HG03097 (cell line): ENCODE measurements around the gene RAP1GAP2.
"Not testable (repeated sequence)": the region's sequence is repeated elsewhere in the genome, so short reads cannot be mapped to it uniquely, and the experiment has no call there.

ENCODE experiments used
- ATAC-seq: cut with Tn5 transposase; IDR thresholded peaks from one replicate; pipeline ENCODE4 v1.9.1; 2021; ENCODE audit not compliant: unreplicated experiment, low FRiP score

Gene RAP1GAP2

DNA sequence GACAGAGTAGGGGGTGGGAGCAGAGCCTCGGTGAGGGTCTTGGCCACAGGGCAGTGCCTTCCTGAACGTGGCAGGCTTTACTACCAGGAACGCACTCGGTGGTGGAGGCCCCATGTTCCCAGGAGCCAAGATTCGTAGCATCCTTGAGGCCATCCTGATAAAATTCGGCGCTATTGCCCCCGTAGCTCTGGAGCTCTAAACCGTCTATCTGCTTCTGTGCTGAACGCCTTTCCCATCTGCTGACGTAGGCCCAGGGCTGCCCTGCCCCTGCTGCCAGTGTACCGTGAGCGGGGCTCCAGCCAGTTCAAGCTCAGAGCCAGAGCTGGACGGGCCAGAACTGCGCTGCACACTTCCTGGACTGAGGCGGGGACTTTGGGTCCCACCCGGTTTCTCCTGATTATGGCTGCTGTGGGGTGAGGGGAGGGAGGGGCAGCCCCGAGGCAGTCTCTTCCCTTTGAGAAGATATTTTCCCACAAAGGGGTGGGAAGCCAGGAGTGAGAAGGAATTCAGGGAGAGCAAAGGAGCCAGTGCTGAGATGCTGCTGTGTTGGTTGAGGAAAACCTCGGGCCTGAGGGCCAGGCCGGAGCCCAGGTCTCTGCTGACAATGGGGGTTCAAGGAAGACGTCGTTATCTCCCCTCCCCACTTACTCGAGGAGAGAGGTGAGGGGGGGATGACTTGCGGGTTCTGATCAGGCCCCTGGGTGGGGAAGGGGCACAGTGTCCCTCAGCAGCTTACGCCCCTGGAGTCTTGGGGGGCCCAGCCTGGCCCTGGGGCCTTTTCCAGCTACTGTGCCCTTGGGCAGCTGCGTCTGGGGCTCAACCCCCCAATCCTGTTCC is 237.7 kb downstream of the RAP1GAP2 start:
- no peak for ATAC-seq

DNA sequence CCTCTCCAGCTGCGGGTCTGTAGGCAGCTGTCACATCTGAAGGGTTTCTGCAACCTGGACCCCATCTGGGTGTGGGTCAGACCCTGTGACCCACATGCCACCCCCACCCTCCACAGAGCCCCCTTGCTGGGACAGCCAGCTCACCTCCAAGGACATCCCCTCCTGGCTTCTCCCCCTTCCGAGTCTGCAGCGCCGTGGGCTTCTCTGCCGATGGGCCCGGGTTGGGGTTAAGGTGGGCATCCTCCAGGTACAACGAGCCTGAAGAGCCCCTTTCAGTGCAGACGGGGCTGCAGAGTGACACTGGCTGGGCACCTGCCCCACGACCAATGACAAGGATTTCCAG is 238.3 kb downstream of the RAP1GAP2 start:
- no peak for ATAC-seq

DNA sequence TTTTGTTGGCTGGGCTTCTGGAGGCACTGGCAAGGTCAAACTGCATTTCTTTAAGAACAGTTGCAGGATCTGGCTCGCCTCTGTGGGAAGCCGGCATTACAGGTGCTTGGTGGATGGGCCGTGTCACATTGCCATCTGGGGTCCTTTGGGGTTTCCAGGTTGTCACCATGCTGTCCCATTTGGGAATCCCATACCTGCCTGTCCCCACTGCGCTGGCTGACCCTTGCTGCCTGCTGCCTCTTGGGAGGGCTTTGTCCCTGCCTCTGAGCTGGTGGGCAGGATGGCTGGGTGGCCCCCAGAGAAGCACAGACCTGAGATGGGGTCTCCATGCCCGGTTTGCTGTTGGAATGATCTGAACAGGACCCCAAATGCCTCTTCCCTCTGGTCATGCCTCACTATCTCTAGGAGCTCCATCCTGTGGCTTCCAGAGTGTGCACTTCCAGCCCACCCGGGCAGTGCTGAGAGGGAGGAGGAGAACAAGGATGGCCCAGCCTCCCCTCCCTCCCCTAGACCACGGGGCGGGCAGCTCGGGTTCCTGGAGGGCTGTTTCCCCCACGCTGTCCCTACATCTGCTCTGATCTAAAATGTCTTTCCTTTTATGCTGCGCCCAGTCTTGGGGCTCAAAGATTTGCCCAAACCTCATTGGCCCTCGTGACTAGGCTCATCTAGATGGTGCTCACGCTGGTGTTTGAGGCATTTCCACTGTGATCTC is 239.2 kb downstream of the RAP1GAP2 start:
- ATAC-seq: no peak

DNA sequence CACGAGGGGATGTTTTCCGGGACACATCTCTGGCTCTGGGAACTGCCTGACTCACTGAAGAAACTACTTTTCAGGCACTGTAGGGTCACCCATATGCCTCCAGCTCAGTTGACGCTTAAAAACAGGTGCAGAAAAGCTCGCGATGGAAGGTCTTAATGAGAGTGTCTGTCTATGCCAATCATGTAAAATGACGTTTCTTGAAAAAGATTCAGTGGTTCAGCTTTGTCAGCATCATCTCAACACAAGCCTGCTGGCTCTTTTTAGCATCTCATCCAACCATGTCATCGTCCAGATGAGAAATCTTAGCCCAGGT is 239.7 kb downstream of the RAP1GAP2 start:
- ATAC-seq: no peak

DNA sequence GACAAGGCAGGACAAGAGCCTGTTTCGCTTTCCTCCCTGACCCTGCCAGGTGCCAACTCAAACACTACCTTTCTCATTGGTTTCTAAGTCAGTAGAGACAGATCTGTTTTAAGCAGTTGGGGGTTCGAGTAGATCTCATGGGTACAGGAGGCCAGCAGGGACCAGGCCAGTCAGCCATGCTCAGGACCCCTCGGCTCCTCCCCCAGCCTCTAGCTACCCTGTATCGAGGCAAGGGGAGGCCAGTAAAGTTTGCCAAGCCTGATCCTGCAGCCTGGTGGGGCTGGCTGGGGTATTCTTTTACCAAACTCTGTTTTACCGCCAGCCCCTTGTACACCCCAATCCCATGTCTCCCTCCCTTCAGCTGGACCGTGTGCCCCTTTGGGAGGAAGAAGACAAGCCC is 240.6 kb downstream of the RAP1GAP2 start:
- ATAC-seq: no peak

DNA sequence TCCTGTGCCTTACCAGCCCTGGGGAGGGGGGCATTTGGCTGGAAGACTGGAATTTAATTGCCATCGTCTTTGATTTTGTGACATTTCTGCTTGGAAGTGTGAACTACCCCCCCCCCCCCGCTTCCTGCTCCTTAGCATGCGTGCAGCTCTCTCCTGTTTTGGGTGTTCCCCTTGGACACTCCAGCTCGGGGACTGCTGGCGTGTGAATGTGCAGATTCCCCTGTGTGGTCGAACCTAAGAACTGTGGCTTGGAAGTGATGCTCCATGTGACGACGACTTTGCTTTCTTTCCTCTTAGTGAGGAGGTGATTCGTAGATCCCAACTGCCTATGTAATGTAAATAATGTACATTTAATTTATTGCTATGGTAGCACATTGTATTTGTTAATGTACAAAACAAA is 241.0 kb downstream of the RAP1GAP2 start:
- no peak for ATAC-seq

DNA sequence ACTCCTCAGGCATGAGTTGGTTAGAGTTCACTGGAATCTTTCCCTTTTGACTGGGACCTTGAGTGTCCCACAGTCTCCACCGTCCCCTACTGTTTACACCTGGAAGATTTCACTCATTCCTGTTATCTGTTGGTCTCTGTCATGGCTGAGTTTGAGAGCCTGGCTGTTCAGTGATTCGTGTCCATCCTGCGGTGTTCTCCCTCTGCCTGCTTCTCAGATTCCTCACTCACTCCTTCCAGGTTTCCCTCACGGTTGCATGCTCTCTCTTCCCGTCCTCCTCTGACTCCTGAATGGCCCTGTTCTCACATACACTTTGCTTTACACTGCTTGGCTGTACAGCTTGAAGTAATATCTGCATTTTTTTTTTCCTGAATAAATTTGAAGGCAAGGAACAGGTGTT is 242.7 kb downstream of the RAP1GAP2 start:
- no peak for ATAC-seq

DNA sequence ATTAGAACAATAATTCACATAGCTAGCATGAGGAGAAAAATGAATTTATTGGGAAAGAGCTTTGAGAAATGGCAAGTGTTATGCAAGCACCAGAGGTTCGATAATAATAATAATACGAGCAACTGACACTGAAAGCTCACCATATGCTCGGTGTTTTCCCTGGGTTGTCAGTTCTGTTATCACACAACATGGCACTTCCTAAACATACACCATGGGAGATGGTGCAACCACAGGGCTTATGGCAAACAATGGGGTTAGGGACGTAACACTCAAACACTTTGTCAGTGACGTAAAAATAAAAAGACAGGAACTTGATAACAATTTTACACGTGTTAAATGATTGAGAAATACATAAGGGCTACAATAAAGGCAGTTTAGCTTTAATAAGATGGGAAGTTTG is 243.5 kb downstream of the RAP1GAP2 start:
- no peak for ATAC-seq

DNA sequence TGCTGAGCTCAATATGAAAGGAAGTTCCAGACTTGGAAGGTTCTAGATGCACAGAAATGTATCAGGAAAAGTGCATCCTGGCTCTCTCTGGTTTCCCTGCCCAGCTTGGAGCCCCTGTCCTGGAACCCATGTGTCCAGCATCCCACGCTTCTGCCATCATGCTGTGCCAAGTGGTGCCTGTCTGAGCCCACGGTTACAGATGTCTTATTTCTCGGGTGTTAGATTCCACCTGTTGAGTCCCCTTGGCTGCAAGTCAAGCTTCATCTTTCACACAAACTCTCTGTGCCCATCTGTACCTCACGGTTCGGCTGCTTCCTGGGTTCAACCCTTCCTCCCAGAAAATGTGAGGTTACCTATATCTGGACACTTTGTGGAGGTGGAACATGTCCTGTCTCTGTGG is 244.6 kb downstream of the RAP1GAP2 start:
- ATAC-seq: no peak

DNA sequence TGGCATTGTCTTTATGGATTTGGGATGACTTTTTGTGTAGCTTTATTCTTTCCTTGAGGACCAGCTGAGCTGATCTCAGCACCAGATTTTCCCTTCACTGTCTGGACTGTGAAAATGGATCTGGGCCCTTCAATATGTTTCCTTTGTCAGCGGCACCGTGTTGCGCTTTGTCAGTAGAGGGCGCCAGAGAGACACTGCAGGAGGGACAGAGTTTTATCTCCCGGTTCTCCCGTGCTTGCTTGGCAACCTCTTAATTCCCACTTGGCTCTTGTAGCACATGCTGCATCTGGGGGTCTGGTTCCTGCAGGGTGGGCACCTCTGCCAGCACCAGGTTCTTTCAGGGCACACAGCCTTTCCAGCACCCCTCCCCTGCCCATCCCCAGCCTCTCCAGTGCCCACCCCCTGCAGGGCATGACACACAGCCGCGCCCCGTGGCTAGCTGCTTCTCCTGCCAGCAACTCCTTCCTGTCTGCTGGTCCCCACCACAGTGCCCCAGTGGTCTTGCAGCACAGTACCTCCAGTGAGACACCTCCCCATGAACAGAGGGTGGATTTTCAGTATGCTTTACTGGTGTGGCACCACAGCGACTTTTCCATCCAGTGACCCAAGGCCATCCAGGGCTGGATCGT is 247.6 kb downstream of the RAP1GAP2 start:
- no peak for ATAC-seq

DNA sequence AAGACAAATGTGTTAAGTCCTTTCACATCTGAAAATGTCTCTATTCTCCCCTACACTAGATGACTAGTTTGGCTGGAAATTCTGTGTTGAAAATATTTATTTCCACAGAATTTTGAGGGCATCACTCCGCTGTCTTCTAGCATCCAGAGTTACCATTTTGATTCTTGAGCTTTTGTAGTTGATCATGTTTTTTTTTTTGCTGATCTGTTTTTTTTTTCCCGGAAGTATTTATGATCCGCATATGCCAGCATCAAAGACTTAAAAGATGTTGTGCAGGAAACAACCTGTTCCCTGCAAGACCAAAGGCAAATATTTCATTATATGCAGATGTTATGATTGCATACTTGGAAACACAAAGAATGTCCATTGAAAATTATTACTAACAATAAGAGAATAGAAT is 250.5 kb downstream of the RAP1GAP2 start:
- no peak for ATAC-seq

DNA sequence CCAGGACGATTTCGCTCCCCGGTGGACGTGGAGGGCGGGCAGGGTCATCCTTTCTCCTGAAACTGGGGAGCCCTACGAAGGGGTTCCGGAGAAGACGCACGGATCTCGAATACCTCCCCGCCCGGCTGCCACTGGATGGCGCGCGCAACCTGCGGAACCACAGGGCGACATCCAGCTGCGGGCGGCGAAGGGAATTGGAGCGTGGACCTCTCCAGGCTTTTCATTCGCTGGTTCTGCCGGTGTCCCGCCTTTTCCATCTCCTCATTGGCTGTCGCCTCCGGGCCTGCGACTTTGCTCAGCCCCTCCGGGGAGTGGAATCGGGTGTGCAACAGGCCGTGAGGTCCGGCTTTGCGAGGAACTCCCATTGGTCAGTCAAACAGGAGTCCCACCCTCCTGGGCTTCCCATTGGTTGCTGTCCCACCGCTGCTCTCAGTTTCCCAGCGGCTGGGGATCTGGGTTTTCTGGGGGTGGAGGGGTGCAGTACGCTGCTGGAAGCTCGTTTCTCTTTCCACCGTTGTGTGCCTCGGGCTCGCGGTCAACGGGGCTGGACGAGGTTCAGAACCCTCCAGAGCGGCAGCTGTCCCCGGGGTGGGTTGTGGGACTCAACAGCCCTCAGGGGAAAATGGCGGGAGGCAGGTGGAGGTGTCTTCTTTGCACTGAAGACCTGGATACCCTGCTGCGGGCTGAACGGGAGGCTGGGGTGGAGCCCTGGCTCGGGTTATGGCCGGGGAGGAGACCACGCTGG is 252.7 kb downstream of the RAP1GAP2 start:
- peak; percentile 96 for ATAC-seq

DNA sequence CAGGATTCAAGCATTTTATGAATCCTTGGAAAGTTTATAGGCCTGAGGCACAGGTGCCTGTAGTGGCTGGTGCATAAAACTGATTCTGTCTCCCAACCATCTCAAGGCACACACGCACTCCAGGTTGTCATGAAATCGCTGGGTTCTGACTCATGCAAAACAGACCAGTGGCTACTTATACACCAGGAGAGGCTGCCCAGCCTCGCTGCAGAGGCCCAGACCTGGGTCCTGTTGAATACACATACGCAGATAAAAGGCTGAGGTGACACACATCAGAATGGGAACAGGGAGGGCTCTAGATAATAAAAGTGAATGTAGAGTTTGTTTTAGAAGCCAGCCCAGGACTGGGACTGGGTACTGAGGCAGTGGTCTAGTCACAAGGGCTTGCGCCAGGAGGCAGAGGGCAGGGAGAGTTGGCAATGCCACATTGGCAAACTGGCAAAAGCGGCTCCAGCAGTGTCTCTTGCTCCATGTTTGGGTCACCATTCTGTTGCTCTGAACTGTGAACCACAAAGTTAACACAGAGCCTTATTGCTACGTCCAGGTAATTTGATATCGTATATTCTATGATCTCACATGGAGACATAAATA is 253.6 kb downstream of the RAP1GAP2 start:
- ATAC-seq: no peak

DNA sequence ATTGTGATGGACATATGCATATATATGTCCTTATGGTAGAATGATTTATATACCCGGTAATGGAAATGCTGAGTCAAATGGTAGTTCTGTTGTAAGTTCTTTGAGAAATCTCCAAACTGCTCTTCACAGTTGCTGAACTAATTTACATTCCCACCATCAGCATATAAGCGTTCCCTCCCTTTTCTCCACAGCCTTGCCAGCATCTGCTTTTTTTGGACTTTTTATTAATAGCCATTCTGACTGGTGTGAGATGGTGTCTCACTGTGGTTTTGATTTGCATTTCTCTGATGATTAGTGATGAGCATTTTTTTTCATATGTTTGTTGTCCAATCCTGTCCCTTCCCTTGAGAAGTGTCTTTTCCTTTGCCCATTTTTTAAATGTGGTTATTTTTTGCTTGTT is 258.6 kb downstream of the RAP1GAP2 start:
- ATAC-seq: not testable (repeated sequence)

DNA sequence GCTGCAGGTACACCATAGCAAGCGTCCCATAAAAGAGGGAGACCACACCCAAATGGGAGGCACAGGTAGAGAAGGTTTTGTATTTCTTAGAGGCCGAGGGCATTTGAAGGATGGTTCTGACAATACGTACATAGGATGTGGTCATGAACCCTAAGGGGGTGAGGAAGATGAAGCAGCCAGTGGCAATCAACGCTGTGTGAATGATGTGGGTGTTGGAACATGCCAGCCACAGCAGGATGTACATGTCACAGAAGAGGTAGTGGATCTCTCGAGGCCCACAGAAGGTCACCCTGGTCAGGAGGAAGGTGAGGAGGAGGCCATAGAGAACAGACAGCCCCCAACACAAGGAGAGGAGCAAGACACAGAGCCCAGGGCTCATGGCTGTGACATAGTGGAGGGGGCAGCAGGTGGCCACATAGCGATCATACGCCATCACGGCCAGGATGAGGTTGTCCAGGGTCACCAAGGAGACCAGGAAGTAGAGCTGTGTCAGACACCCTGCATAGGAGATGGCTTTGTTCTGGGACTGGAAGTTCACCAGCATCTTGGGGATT is 266.7 kb downstream of the RAP1GAP2 start:
- ATAC-seq: not testable (repeated sequence)

DNA sequence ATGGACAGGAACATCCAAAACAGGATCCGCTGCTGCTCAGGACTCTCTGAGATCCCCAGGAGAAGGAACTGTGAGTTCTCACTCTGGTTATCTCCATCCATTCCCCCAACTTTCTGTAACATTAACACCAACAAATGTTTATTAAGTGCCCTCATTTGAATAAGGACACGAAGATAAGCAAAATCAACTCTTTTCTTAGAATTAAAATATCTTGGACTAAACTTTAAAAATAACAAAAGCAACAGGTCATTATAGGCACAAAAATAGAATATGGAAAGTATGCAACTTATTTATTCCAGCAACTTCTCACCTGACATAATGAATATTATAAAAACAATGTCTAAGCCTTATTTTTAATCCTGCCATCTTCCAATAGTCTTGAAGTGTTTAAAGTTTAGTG is 267.3 kb downstream of the RAP1GAP2 start, which contains the start of gene OR1D5:
TSS of gene OR1D5 (minus strand) at position 101 of the 400 bp plus-strand sequence. CDS start at position 101, 0 bp downstream.
- ATAC-seq: not testable (repeated sequence)

DNA sequence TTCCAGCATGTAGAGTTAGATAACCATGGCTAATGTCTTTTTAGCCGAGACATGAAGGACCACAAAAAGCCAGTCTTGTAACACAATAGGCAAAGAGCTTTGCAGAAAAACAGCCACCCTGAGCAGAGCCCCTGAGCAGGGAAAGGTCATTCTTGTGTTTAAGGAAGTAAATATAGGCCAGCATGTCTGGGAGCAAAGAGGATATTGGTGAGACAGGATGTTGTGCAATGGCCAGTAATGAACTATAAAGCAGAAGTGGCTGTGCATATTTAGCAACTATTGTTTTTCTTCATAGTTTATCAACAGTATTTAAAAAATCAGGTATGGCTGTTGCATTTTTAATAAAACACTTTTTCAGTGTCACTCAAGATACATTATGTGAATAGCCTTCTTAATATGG is 269.0 kb downstream of the RAP1GAP2 start:
- not testable (repeated sequence) for ATAC-seq

DNA sequence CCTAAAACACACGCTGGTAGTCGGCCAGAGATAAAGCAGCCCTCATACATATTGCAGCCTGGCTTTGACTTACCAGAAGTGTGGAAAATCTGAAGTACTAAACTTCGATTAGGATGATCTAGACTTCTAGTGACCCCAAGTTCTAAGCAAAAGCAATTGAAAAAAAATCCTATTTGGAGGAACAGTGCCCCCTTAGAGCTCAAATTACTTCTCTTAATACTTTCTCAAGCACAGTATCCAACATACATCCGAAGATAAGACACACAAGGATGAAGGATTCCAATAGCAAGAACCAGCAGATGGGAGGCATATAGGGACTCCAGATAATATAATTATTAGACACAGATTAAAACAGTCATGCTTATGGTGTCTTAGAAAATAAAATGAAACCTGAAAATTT is 277.6 kb downstream of the RAP1GAP2 start:
- ATAC-seq: not testable (repeated sequence)
